AG10803 (cell line): Measurements from ENCODE around the gene ESR2.

Source experiments
- DNase-seq: peaks from one replicate; pipeline ENCODE4 v3.0.0; 2010; ENCODE audit warnings: low read depth
- H3K4me3 ChIP-seq: 2 replicates; pipeline ENCODE4 v1.5.1; 2011; ENCODE audit warnings: mild to moderate bottlenecking, low read length, control low read depth
- TF ChIP-seq, protein P1 (sequence below): conservative IDR thresholded peaks from 2 replicates; pipeline ENCODE4 v1.5.1; 2011; ENCODE audit warnings: mild to moderate bottlenecking, low read length, control low read depth, inconsistent platforms

ESR2 gene

GRCh38 chr14:64091217-64091616 lies 203.0 kb downstream of the ESR2 start:
- TF ChIP-seq, protein P1, sequence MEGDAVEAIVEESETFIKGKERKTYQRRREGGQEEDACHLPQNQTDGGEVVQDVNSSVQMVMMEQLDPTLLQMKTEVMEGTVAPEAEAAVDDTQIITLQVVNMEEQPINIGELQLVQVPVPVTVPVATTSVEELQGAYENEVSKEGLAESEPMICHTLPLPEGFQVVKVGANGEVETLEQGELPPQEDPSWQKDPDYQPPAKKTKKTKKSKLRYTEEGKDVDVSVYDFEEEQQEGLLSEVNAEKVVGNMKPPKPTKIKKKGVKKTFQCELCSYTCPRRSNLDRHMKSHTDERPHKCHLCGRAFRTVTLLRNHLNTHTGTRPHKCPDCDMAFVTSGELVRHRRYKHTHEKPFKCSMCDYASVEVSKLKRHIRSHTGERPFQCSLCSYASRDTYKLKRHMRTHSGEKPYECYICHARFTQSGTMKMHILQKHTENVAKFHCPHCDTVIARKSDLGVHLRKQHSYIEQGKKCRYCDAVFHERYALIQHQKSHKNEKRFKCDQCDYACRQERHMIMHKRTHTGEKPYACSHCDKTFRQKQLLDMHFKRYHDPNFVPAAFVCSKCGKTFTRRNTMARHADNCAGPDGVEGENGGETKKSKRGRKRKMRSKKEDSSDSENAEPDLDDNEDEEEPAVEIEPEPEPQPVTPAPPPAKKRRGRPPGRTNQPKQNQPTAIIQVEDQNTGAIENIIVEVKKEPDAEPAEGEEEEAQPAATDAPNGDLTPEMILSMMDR: no peak
- H3K4me3 ChIP-seq: no peak overlapping the region
- DNase-seq: no peak

DNA sequence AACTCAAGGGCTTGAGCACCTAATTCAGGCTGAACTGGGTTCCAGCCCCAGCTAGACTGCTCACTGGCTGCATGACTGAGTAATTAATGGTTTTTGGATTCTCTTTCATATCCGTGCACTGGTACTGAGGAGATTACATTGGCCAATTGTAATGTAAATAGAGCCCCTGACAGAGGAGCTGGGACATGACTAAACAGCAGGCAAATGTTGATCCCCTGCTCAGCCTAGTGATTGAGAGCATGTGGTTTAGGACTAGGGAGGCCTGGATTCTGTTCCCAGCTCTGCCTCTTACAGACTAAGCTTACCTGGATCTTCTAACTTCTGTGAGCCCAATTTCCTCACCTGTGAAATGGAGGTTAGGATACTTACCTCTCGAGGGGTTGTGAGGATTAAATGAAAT lies 204.3 kb downstream of the ESR2 start:
- H3K4me3 ChIP-seq: no peak overlapping the region
- TF ChIP-seq, protein P1: no peak
- DNase-seq: no peak

DNA sequence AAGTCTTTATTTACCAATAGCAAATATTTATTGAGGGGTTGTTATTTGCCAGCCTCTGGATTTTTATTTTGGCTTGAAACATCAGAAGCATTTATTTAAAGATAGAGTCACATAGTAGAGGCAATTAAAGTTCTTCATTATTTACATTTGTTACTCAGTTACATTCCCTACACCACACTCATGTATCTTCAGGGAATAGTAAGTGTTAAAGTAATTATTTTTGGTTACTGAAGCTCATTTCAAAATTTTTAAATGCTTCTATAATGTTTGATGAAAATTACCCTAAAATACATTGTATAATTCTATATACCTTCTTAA lies 205.6 kb downstream of the ESR2 start:
- no peak overlapping the region for H3K4me3 ChIP-seq
- TF ChIP-seq, protein P1: no peak

DNA sequence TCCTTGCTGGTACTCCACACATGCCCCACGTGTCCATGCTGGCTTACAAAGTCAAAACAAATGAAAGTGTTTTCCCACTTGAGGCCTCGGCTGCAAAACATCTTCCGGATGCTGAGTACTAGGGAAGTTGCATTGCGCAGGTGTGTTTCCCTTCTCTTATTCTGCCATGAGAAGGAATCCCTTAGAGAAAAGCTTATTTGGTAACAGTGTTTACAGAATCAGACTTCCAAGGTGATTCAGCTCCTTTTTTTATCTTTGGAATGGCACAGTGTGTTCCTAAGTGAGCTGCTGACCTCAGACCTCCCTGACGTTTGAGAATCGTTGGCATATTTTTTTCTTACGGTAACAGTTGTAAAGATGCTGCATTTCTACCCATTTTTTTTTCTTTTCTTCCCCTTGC lies 211.3 kb downstream of the ESR2 start:
- TF ChIP-seq, protein P1: no peak
- no peak overlapping the region for H3K4me3 ChIP-seq
- no peak for DNase-seq

More for the DNA sequence above, 205.6 kb downstream of the ESR2 start:
- DNase-seq: no peak

DNA sequence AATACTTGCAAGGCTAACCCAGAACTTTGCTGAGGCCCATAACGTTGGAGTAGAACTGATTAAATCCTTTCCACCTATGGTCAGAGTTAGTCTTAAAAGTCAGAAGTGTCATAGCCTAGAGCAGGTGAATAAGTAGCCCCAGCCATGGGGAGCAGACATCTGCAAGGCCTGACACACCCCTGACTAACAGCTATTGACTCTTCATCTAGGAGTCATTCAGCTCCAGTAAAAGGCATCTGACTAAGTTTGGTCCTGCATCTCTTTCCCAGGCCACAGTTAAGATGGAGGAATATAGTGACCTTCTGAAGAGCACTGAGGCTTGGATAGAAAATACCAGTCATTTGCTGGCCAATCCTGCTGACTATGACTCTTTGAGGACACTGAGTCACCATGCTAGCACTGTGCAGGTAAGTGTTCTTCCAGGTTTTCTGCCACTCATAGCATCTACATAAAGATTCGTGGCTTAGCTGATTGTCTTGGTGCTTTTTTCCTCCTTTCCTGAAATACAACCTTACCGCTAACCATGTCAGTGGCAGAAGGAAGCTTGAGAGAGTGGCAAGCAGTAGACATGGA lies 212.9 kb downstream of the ESR2 start:
- no peak overlapping the region for H3K4me3 ChIP-seq
- no peak for DNase-seq
- TF ChIP-seq, protein P1: no peak

- no peak overlapping the region for H3K4me3 ChIP-seq
- DNase-seq: no peak
- TF ChIP-seq, protein P1: no peak
Observed at GRCh38 chr14:64080452-64080851, 213.7 kb downstream of the ESR2 start.

GRCh38 chr14:64075613-64076005 lies 218.6 kb downstream of the ESR2 start:
- H3K4me3 ChIP-seq: no peak overlapping the region
- DNase-seq: no peak
- TF ChIP-seq, protein P1: no peak
